Progenitor cell of endocrine pancreas (in vitro differentiated cells): Measurements from ENCODE around the gene MRPL43. TPM values are rescaled to one million over a fixed set of nuclear protein-coding genes. Genes with fewer than 3 reads are reported as not detected.

ENCODE experiments used
- DNase-seq: peaks from one replicate; pipeline ENCODE4 v3.0.0; 2021; ENCODE audit warnings: low spot score; ENCODE audit not compliant: unreplicated experiment
- H3K27ac Mint-ChIP-seq: 2 replicates; pipeline ENCODE4 v1.8.0; 2021; ENCODE audit warnings: mild to moderate bottlenecking, moderate library complexity, mixed read lengths
- H3K27me3 Mint-ChIP-seq: 2 replicates; pipeline ENCODE4 v1.8.0; 2021; ENCODE audit warnings: mixed read lengths
- H3K36me3 Mint-ChIP-seq: 2 replicates; pipeline ENCODE4 v1.8.0; 2022; ENCODE audit warnings: mixed read lengths; ENCODE audit not compliant: insufficient read depth
- H3K4me1 Mint-ChIP-seq: 2 replicates; pipeline ENCODE4 v1.8.0; 2021; ENCODE audit warnings: low read depth, mixed read lengths
- H3K4me3 Mint-ChIP-seq: 2 replicates; pipeline ENCODE4 v1.8.0; 2021; ENCODE audit warnings: low read depth, mild to moderate bottlenecking, moderate library complexity, mixed read lengths
- H3K9me3 Mint-ChIP-seq: 2 replicates; pipeline ENCODE4 v1.8.0; 2021; ENCODE audit warnings: low read depth, mixed read lengths
- CTCF ChIP-seq: fragments of 200-600 bp; sonication (generic); IDR thresholded peaks from one replicate; pipeline ENCODE4 v1.5.0; 2021; ENCODE audit warnings: antibody characterized with exemption, mild to moderate bottlenecking; ENCODE audit not compliant: unreplicated experiment
- total RNA-seq: library from RNA; stranded (reverse); gene quantifications from 2 replicates; pipeline ENCODE4 v1.2.1, GENCODE V29; 2021

Gene MRPL43
- total RNA-seq, 1 donor from 2014 or later: 70.7 TPM

DNA sequence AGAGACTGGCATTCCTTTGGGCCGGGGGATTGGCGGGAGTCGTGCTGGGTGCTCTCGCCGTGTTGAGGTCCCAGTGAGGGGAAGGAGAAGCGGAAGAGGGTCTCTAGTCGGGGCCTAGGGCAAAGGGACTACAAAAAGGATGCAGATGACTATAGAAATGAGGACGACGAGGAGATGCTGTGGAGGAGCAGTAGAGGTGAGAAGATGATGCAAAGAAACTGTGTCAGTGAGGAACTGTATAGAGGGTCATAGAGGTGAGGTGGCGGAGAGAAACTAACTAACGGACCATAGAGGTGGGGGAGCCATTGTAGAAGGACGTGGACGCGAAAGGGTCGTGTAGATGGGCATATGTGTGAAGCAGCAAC lies 370 bp upstream of the MRPL43 start:
- DNase-seq: no peak
- Mint-ChIP-seq H3K27me3 (no peaks in the 10 kb centered on the region), H3K36me3 (peaks cover 12% of the 10 kb centered on the region), H3K4me3 (peak overlapping the region; percentile 96), H3K27ac (peak overlapping the region; percentile 93), H3K9me3 (no peaks in the 10 kb centered on the region), H3K4me1 (peaks cover 15% of the 10 kb centered on the region)
- TF ChIP-seq CTCF: no peak

DNA sequence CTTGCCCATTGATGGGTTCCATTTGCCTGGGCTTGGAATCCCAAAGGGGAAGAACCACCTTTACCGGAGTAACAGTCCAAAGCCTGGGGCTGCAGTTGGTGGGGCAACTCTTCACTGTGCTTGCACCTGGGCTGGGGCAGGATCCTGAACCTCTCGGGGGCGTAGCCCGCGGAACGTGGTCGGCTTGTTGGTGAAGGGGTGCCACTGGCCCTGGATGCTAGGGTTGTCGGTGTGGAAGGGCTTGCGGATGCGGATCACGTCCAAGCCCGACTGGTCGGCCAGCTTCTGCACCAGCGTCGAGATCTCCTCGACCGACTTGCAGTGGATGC lies 710 bp downstream of the MRPL43 start:
- H3K27me3 Mint-ChIP-seq: no peaks in the 10 kb centered on the region
- peaks cover 15% of the 10 kb centered on the region for H3K36me3 Mint-ChIP-seq
- no peaks in the 10 kb centered on the region for H3K9me3 Mint-ChIP-seq
- DNase-seq: no peak
- H3K27ac Mint-ChIP-seq: peak overlapping the region; percentile 93
- TF ChIP-seq CTCF: no peak
- H3K4me1 Mint-ChIP-seq: peaks cover 15% of the 10 kb centered on the region
- H3K4me3 Mint-ChIP-seq: peak overlapping the region; percentile 96

GRCh38 chr10:100985336-100985735 lies 2.0 kb downstream of the MRPL43 start:
- peaks cover 12% of the 10 kb centered on the region for H3K36me3 Mint-ChIP-seq
- peak overlapping the region; percentile 96 for H3K4me3 Mint-ChIP-seq
- no peaks in the 10 kb centered on the region for H3K9me3 Mint-ChIP-seq
- DNase-seq: no peak
- peaks cover 15% of the 10 kb centered on the region for H3K4me1 Mint-ChIP-seq
- no peak for TF ChIP-seq CTCF
- H3K27me3 Mint-ChIP-seq: no peaks in the 10 kb centered on the region
- H3K27ac Mint-ChIP-seq: no peak overlapping the region

GRCh38 chr10:100984672-100985177 lies 2.6 kb downstream of the MRPL43 start:
- no peak for DNase-seq
- H3K4me1 Mint-ChIP-seq: peaks cover 15% of the 10 kb centered on the region
- H3K9me3 Mint-ChIP-seq: no peaks in the 10 kb centered on the region
- H3K27ac Mint-ChIP-seq: peak overlapping the region; percentile 43
- no peak for TF ChIP-seq CTCF
- H3K4me3 Mint-ChIP-seq: no peak overlapping the region
- no peaks in the 10 kb centered on the region for H3K27me3 Mint-ChIP-seq
- H3K36me3 Mint-ChIP-seq: peaks cover 14% of the 10 kb centered on the region

GRCh38 chr10:100983868-100984671 lies 3.2 kb downstream of the MRPL43 start:
- TF ChIP-seq CTCF: no peak
- no peak overlapping the region for H3K27ac Mint-ChIP-seq
- H3K9me3 Mint-ChIP-seq: no peaks in the 10 kb centered on the region
- no peak overlapping the region for H3K4me3 Mint-ChIP-seq
- peaks cover 14% of the 10 kb centered on the region for H3K36me3 Mint-ChIP-seq
- H3K27me3 Mint-ChIP-seq: no peaks in the 10 kb centered on the region
- DNase-seq: no peak
- peaks cover 15% of the 10 kb centered on the region for H3K4me1 Mint-ChIP-seq
